CD14-positive monocyte (primary cell): ENCODE data around the gene NDUFAF2. TPM values are rescaled to one million over a fixed set of nuclear protein-coding genes. Genes with fewer than 3 reads are reported as not detected.

Experiments used
- DNase-seq, 3 donors: peaks; one replicate each; pipeline ENCODE4 v3.0.0-alpha.2; 2011 to 2022
- H2AFZ ChIP-seq: 2 replicates; pipeline ENCODE4 v1.6.0; 2012; ENCODE audit warnings: mild to moderate bottlenecking, low read depth, low read length, inconsistent platforms; ENCODE audit not compliant: insufficient read depth, poor library complexity, severe bottlenecking
- H3K27ac ChIP-seq, 2 donors: 1 replicate in 1 of 2; 2 replicates in 1 of 2; pipeline ENCODE4 v1.5.1; 2012 to 2013; ENCODE audit warnings: low read length in 2 of 2, control low read depth in 1 of 2, inconsistent platforms in 1 of 2, low read depth in 1 of 2, mild to moderate bottlenecking in 1 of 2
- H3K27me3 ChIP-seq, 2 donors: one replicate each; pipeline versions ENCODE4 v1.6.0 to v1.6.1; 2011 to 2013; ENCODE audit warnings: low read length in 2 of 2; ENCODE audit not compliant: control insufficient read depth in 2 of 2, insufficient read depth in 2 of 2
- H3K36me3 ChIP-seq, 2 donors: replicated peaks in 1 of 2; 1 replicate in 1 of 2; 2 replicates in 1 of 2; pipeline versions ENCODE4 v1.5.1 to v1.6.1; 2012 to 2013; ENCODE audit warnings: low read length in 2 of 2, control low read depth in 1 of 2, inconsistent platforms in 1 of 2, mild to moderate bottlenecking in 1 of 2; ENCODE audit not compliant: insufficient read depth in 2 of 2, control insufficient read depth in 1 of 2
- H3K4me1 ChIP-seq, 2 donors: 1 replicate in 1 of 2; 2 replicates in 1 of 2; pipeline versions ENCODE4 v1.5.1 to v1.6.1; 2012 to 2013; ENCODE audit warnings: low read length in 2 of 2, control low read depth in 1 of 2, inconsistent platforms in 1 of 2, mild to moderate bottlenecking in 1 of 2, moderate library complexity in 1 of 2; ENCODE audit not compliant: insufficient read depth in 2 of 2, control insufficient read depth in 1 of 2
- H3K4me2 ChIP-seq: replicated peaks from 2 replicates; pipeline ENCODE3; 2012; ENCODE audit warnings: low read length, moderate library complexity, mild to moderate bottlenecking; ENCODE audit not compliant: poor library complexity, severe bottlenecking; ENCODE audit errors: extremely low read depth
- H3K4me3 ChIP-seq, 3 experiments: fragments of 200-600 bp in 1 of 3; sonication (generic) in 1 of 3; replicated peaks in 1 of 3; 1 replicate in 2 of 3; 2 replicates in 1 of 3; pipeline ENCODE4 v1.5.1; 2011 to 2013; ENCODE audit warnings: low read length in 3 of 3, mild to moderate bottlenecking in 3 of 3, control low read depth in 2 of 3, low read depth in 2 of 3, inconsistent platforms in 1 of 3, moderate library complexity in 1 of 3
- H3K79me2 ChIP-seq: 2 replicates; pipeline ENCODE4 v1.6.0; 2012; ENCODE audit warnings: mild to moderate bottlenecking, control low read depth, inconsistent platforms, low read length, moderate library complexity; ENCODE audit not compliant: insufficient read depth
- H3K9ac ChIP-seq: 2 replicates; pipeline ENCODE4 v1.6.0; 2017; ENCODE audit warnings: low read length, mild to moderate bottlenecking; ENCODE audit not compliant: insufficient read depth, poor library complexity, severe bottlenecking
- H3K9me3 ChIP-seq, 2 donors: replicated peaks in 1 of 2; 1 replicate in 1 of 2; 2 replicates in 1 of 2; pipeline versions ENCODE4 v1.5.1 to v1.6.1; 2012 to 2013; ENCODE audit warnings: low read length in 2 of 2, control low read depth in 1 of 2; ENCODE audit not compliant: control insufficient read depth in 1 of 2, insufficient read depth in 1 of 2
- H4K20me1 ChIP-seq: 2 replicates; pipeline ENCODE4 v1.6.0; 2012; ENCODE audit warnings: mild to moderate bottlenecking, low read length, control low read depth, moderate library complexity; ENCODE audit not compliant: insufficient read depth
- H3K27ac Mint-ChIP-seq, 7 donors: one replicate each; pipeline ENCODE4 v1.8.0; 2020; ENCODE audit warnings: mild to moderate bottlenecking in 7 of 7, mixed read lengths in 7 of 7, moderate library complexity in 6 of 7, inconsistent platforms in 2 of 7
- H3K27me3 Mint-ChIP-seq, 3 donors: one replicate each; pipeline ENCODE4 v1.8.0; 2021 to 2022; ENCODE audit warnings: low read depth in 3 of 3, mild to moderate bottlenecking in 3 of 3, mixed read lengths in 3 of 3, moderate library complexity in 3 of 3, inconsistent platforms in 1 of 3
- H3K36me3 Mint-ChIP-seq, 2 donors: one replicate each; pipeline ENCODE4 v1.8.0; 2020; ENCODE audit warnings: mixed read lengths in 2 of 2, inconsistent platforms in 1 of 2, mild to moderate bottlenecking in 1 of 2
- H3K4me1 Mint-ChIP-seq: one replicate; pipeline ENCODE4 v1.8.0; 2020; ENCODE audit warnings: mild to moderate bottlenecking, mixed read lengths
- H3K4me3 Mint-ChIP-seq, 2 donors: one replicate each; pipeline ENCODE4 v1.8.0; 2020; ENCODE audit warnings: mild to moderate bottlenecking in 2 of 2, mixed read lengths in 2 of 2, moderate library complexity in 1 of 2
- H3K9me3 Mint-ChIP-seq, 7 donors: one replicate each; pipeline ENCODE4 v1.8.0; 2020 to 2022; ENCODE audit warnings: mixed read lengths in 7 of 7, mild to moderate bottlenecking in 6 of 7, moderate library complexity in 6 of 7, inconsistent platforms in 2 of 7
- CTCF ChIP-seq: fragments of 200-600 bp; IDR thresholded peaks from one replicate; pipeline ENCODE4 v1.8.0; 2022; ENCODE audit warnings: antibody characterized with exemption, mild to moderate bottlenecking
- WGBS: methylation state at CpG from one replicate; pipeline ENCODE4 v1.1.5; 2013; ENCODE audit warnings: missing lambda C conversion rate; ENCODE audit not compliant: insufficient coverage; 5-methylcytosine and 5-hydroxymethylcytosine counted together
- intact Hi-C, 2 donors: fragments of 100-400 bp; cut with micrococcal nuclease; formaldehyde crosslinking; loops; one replicate each; pipeline versions ENCODE4 v1.15.0 to v1.15.1; 2023
- polyA plus RNA-seq, 3 donors: library from polyadenylated mRNA; depleted of rRNA in 1 of 3; unstranded in 2 of 3; stranded (reverse) in 1 of 3; fragments of 300-500 nt in 2 of 3; fragments of >200 nt in 1 of 3; fragmentation: Illumina TruSeq in 2 of 3; gene quantifications; 1 replicate in 2 of 3; 2 replicates in 1 of 3; pipeline ENCODE4 v1.2.3, GENCODE V29; 2012 to 2021

Gene NDUFAF2
- polyA plus RNA-seq, 3 donors = 5.9 to 29.5 (median 25.0) TPM

- Histone ChIP-seq H4K20me1 (no peaks in the 10 kb centered on the region), H3K27ac (no peak overlapping the region), H3K27me3 (no peaks in the 10 kb centered on the region), H3K9me3 (peaks cover 24 to 28% of the 10 kb centered on the region in 2 donors), H3K4me1 (no peaks in the 10 kb centered on the region), H3K36me3 (peaks cover 0 to 11% of the 10 kb centered on the region in 2 donors), H3K4me2 (no peak overlapping the region), H3K79me2 (no peaks in the 10 kb centered on the region), H3K4me3 (no peak overlapping the region), H2AFZ (no peak overlapping the region), H3K9ac (no peak overlapping the region)
- H3K27ac Mint-ChIP-seq = no peak overlapping the region
- WGBS = 100% methylated on average over 2 of the region's 2 CpGs
- H3K9me3 Mint-ChIP-seq = peaks cover 27 to 42% (median 34%) of the 10 kb centered on the region in 7 donors
- no peak for TF ChIP-seq CTCF
- no peak overlapping the region for H3K4me3 Mint-ChIP-seq
- intact Hi-C loops = no loop called here
- DNase-seq = no peak
- no peaks in the 10 kb centered on the region for H3K4me1 Mint-ChIP-seq
- peaks cover 4 to 18% of the 10 kb centered on the region in 2 donors for H3K36me3 Mint-ChIP-seq
- no peaks in the 10 kb centered on the region for H3K27me3 Mint-ChIP-seq
These were observed 48.4 kb downstream of the NDUFAF2 start for GRCh38 chr5:60993425-60993824.

GRCh38 chr5:60993875-60994571 lies 49.0 kb downstream of the NDUFAF2 start:
- Histone ChIP-seq H3K4me1 (no peaks in the 10 kb centered on the region), H3K79me2 (no peaks in the 10 kb centered on the region), H2AFZ (no peak overlapping the region), H3K4me2 (no peak overlapping the region), H4K20me1 (no peaks in the 10 kb centered on the region), H3K27ac (no peak overlapping the region), H3K9me3 (peaks cover 24 to 28% of the 10 kb centered on the region in 2 donors), H3K36me3 (peaks cover 0 to 11% of the 10 kb centered on the region in 2 donors), H3K4me3 (no peak overlapping the region), H3K9ac (no peak overlapping the region), H3K27me3 (no peaks in the 10 kb centered on the region)
- no peak overlapping the region for H3K4me3 Mint-ChIP-seq
- intact Hi-C loops = no loop called here
- H3K27me3 Mint-ChIP-seq = no peaks in the 10 kb centered on the region
- H3K4me1 Mint-ChIP-seq = no peaks in the 10 kb centered on the region
- no peak for TF ChIP-seq CTCF
- H3K9me3 Mint-ChIP-seq = peaks cover 27 to 41% (median 32%) of the 10 kb centered on the region in 7 donors
- no peak for DNase-seq
- peak overlapping the region in 1 of 7 donors; percentile 57 for H3K27ac Mint-ChIP-seq
- WGBS = 85% methylated on average over 10 of the region's 11 CpGs
- peaks cover 4 to 18% of the 10 kb centered on the region in 2 donors for H3K36me3 Mint-ChIP-seq
